ENCODE results near the gene BSND.

The BSND gene

DNA sequence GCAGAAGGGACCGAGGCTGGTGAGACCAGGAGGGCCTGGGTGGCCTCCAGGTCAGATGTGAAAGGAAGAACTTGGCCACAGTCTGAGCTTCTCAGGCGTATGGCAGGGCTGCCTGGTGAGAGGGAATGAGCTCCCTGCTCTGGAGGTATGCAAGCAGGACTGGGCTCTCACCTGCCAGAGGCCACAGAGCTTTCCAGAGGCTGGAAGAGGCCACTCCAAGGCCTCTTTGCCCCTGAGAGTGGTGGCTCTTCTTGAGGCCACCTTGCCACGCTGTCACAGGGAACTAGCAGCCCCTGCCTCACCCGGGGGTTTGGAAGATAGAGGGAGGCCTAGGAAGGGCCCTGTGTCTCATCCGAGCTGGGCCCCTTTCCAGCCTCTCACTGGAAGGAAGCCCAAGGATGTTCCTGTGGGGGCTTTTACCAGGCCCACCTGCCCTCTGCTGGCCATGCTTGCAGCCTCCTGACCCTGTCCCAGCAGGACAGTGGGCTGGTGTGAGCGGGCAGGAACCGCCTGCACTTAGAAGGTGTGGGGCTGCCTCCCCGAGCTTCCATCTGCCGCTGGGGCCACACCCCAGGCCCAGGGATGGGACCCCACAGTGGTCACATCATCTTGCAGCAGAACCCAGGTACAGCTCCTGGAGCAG is 50.7 kb downstream of the BSND start:
- DNase-seq = no peak

DNA sequence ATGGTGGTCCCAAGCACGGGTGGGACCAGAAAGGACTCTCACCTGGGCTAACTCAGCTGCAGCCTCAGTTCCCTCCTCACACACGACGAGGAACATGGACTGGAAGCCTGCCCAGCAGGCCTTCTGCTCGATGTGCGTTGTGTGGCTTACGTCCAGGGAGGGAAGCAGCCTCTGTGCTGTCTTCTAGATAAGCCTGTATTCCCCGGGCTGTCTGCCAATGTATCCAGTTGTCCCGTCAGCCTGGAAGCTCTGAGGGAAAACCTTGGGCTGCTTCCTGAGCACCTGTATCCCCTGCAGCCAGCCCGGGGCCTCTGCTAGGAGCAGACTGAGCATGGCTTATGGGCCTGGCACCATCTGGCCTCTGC is 51.2 kb downstream of the BSND start:
- DNase-seq = peak; percentile 63

DNA sequence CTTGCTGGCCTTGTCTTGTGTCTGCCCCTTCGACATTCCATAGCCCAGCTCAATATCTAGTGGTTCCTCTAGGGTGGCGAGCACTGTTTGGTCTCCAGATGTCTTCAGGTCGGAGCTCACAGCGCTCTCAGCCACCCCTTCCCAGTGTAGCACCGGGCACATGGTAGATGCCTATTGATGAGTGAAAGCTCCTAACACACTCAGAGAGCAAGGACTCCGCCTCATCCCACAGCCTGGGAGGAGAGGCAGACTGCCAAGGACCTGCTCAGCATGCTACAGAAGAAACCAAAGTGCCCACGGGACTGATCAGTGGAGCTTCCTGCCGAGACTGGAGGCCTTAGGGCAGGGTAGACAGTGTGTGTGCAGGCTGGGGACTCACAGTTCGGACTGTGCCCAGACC is 51.5 kb downstream of the BSND start:
- DNase-seq = no peak

DNA sequence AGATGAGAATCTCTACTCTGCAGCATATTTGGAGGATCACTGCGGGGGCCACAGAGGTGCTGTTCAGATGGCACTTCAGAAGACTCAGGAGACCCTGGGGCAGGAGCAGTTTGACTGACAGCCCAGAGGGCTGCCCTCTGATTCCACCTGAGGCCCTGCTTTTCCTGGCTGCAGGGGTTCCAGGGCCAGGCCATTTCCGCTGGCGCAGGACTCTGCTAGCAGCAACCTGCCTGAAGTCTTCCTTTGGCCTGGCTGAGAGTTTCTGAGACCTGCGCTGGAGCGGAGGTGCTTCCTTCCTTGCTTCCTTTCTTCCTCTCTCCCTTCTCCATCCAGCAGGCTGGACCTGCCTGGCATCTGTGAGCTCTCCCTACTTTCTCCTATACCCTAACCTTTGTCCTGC is 52.4 kb downstream of the BSND start:
- no peak for DNase-seq

DNA sequence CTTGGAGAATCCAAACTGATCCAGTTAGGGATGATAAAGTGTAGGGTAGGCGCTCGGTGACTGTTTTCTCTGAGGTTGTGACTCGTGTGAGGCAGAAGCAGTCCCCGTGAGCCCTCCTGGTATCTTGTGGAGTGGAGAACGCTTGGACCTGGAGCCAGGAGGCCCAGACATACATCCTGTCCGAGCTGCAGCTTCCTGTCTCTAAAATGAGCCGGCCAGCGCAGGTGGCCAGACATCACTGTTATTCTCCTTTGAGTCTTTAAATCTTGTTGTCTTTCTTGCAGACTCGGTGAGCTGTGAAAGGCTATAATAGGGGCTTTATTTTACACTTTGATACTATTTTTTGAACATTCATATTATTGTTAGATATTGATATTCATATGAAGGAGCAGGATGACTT is 52.9 kb downstream of the BSND start:
- no peak for DNase-seq

DNA sequence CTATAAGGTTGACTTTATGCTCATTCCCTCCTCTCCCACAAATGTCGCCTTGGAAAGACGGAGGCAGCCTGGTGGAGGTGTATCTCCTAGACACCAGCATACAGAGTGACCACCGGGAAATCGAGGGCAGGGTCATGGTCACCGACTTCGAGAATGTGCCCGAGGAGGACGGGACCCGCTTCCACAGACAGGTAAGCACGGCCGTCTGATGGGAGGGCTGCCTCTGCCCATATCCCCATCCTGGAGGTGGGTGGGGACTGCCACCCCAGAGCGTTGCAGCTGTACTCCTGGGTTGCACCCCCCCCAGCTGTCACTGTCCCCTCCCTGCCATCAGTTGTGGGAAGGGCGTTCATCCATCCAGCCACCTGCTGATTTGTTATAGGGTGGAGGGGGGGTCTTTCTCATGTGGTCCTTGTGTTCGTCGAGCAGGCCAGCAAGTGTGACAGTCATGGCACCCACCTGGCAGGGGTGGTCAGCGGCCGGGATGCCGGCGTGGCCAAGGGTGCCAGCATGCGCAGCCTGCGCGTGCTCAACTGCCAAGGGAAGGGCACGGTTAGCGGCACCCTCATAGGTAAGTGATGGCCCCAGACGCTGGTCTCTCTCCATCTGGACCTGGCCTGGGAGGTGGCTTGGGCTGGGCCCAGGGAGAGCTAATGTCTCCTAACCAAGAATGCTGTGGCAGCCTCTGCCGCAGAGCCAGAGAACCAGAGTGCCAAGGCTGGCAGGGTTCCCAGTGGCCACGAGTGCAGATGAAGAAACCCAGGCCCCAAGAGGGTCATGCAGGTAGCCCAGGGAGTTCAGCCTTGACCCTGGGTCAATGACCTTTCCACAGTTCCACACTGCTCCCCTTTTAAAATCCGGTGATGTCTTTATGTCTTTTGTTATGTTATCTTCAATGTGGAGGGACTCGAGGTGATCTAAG is 53.7 kb downstream of the BSND start:
- DNase-seq = no peak

DNA sequence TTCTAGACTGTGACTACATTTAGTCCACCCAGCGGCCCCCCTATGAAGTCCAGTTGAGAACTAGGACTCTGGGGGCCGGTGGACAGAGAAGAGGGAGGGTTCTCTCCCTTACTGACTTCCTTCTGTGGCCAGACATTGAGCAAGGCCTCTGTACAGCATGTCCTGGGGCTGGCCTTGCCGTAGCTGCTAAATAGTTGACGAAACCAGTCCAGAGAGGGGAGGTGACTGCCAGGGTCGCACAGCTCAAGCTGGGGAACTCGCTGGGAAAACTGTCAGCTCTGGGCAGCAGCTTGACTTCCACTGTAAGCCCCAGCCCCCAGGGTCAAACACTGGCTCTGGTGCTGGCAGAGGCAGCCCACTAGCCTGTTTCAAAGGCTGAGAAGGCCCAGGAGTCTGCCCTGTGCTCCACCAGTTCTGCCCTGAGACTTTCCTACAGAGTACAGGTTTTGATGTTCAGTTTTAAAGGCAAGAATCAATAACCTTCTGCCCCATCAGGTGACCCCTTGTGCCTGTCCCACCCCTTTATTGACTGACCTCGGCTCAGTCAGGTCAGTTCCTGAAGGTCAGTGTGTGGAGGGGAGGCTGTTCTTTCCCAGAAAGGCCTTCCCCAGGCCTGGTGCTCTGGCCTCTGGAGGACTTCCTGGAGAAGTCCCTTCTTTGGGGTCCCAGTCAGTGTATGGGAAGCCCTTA is 54.7 kb downstream of the BSND start:
- no peak for DNase-seq

DNA sequence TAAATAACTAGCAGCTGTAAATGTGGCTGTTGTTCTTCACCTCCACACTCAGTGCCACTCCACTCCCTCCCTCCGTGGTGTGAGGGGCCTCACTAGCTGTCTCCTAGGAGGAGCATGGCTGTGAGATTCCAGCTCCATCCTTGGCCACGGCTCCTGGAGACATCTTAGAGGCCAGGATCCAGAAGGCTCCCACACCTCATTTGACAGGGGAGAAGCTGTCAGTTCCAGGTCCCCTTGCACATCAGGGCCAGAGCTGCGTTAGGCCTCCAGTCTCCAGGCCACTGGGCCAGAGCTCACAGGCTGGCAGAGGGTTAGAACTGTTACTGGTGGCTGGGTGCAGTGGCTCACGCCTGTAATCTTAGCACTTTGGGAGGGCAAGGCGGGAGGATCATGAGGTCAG is 55.7 kb downstream of the BSND start:
- no peak for DNase-seq

DNA sequence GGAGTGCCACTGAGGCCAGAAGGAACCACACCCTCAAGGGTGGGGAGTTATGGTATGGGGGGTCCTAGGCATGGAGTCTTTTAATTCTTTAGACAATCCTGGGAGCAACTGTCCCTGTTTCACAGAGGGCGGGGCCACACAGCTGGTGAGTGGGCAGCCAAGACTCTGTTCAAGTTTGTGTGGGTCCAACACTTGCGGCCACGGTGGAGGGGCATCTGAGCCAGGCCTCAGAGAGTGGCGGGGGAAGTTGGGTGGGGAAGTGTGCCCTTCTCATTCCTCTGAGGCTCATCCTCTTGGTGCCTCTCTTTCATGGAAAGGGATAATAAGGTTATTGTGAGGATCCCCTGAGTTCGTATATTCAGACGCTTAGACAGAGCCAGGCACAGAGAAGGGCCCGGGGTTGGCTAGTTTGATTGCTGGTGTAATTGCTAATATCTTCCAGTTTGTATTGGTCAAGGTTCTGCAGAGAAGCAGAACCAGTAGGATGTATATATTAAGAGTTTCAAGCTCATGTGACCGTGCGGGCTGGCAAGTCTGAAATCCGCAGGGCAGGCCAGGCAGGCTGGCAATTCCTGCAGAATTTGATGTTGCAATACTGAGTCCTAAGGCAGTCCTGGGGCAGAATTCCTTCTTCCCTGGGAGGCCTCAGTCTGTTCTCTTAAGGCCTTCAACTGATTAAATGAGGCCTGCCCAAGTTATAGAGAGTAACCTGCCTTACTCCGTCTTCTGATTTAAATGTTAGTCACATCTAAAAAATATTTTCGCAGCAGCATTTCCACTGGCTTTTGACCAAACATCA is 56.5 kb downstream of the BSND start:
- no peak for DNase-seq

DNA sequence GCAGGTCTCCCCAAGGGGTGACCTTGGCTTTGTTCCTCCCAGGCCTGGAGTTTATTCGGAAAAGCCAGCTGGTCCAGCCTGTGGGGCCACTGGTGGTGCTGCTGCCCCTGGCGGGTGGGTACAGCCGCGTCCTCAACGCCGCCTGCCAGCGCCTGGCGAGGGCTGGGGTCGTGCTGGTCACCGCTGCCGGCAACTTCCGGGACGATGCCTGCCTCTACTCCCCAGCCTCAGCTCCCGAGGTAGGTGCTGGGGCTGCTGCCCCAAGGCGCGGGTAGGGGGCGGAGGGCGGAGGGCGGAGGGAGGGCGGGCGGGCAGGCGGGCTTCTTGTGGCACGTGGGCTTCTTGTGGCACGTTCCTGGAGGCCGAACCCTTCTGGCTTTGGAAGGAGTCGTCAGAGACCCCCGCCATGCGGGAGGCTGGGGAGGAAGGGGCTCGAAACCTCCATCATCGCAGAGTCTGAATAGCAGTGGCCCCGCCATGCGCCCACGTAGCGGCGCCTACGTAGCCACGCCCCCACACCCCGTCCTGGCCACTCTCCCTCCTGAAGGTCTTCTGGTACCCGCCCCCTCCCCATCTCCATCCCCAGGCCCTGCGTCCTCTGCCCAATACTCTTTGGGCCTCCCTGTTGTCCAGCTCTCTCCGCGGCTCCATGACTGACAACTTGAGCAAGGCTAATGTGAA is 57.4 kb downstream of the BSND start:
- no peak for DNase-seq

DNA sequence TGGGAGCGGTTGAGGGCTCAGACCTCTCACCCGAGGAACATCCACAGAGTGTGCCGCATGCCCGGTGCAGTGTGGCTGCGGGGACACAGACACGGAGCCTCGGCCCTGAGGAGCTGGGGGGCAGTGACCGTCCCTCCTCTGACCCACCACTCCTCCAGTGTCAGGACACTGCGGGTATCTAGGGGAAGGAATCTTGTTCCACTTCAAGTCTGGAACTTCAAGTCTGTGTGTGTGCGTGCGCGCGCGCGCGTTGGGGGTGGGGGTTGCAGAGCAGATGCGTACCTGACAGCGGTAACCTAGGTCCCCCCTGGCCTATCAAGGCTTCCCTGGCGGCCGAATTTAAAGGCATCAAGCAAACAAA is 57.9 kb downstream of the BSND start:
- DNase-seq = no peak

DNA sequence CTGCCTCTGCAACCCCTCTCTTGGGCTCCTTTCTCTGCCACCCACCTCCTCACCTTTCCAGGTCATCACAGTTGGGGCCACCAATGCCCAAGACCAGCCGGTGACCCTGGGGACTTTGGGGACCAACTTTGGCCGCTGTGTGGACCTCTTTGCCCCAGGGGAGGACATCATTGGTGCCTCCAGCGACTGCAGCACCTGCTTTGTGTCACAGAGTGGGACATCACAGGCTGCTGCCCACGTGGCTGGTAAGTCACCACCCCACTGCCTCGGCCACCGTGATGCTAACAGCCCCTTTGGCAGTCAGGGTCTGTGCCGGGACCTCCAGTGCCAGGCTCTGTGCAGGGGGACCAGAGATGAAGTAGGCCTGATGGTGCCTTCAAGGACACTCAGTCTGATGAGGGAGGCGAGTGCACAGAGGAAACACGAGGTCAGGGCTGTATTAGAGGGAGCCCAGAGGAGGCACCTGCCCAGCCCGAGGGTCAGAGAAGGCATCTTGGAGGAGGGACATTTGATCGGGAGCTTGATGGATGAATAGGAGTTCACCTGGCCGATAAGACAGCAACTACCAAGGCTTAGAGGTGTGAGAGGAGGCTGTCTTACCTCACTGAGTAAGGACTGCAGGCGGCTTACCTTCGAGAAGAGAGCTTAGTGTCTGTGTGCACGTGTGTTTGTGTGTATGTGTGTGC is 58.7 kb downstream of the BSND start:
- no peak for DNase-seq

DNA sequence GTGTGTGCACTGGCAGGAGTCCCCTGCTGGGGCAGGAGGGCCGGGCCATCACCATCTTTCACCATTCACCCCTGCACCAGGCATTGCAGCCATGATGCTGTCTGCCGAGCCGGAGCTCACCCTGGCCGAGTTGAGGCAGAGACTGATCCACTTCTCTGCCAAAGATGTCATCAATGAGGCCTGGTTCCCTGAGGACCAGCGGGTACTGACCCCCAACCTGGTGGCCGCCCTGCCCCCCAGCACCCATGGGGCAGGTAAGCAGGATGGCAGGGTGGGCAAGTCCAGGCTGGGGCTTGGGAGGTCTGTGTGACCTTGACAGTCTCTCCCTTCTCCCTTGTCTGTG is 59.2 kb downstream of the BSND start:
- DNase-seq = no peak

DNA sequence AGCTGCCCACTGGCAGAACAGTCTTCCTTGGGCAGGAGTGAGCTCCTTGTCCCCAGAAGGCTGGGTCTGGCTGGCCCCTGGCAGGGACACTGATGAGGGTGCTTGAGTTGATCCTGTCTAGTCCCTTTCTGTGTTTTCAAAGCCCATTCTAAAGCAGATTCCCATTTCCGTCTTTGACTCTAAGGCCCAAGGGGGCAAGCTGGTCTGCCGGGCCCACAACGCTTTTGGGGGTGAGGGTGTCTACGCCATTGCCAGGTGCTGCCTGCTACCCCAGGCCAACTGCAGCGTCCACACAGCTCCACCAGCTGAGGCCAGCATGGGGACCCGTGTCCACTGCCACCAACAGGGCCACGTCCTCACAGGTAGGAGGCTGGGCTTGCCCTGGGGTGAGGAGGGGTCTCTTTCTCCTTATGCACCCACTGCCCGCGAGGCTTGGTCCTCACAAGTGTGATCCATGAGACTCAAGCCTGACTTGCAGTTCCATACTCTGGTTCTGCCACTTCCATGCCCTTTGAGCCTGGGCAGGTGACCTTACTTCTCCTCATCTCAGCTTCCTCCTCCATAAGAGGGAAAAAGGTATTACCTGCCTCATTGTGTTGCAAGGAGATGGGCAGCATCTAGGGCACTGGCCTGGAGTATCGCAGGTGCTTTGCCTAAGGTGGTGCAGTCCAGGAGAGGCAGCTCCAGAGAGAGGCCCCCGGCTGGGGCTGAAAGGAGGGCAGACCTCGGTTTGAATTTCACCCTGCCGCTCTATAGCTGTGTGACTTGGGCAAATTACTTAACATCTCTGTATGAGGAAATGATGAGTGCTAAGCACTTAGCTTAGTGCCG is 60.8 kb downstream of the BSND start:
- no peak for DNase-seq

DNA sequence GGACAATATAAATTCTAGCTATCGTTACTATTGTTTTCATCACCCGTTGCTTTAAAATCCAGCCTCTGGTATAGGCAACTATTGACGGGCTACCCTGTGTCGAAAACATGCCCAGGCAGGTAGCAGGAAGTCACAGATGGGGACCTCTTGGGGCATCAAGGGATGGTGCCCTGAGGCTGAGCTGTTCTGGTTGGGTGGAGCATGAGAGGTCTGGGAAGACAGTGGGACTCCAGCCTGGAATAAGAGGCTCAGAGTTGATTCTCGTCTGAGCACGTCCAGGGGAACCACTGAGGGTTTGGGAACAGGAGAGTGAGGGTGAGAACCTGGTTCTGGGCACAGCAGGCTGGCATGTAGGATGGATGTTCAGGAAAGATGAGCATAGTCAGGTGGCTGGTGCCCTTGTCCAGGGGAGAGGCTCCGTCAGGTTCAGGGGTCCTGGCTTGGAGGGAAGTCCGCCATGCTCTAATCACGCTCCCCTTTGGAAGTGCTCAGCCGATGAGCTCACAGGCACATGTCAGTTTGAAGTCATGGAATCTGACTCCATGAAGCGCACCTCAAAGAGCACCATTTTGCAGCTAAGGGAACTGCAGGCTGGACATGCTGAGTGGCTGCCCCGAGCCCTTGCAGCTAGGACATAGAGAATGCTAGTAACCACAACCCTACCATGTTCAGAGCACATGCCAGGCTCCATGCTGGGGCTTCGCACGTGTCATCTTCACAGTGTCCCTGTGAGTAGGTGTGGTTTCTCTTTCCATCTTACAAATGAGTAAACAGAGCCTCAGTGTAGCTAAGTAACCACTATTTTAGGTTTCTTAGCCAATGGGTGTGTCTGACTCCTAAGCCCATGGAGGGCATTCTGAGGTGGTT is 61.6 kb downstream of the BSND start:
- no peak for DNase-seq

DNA sequence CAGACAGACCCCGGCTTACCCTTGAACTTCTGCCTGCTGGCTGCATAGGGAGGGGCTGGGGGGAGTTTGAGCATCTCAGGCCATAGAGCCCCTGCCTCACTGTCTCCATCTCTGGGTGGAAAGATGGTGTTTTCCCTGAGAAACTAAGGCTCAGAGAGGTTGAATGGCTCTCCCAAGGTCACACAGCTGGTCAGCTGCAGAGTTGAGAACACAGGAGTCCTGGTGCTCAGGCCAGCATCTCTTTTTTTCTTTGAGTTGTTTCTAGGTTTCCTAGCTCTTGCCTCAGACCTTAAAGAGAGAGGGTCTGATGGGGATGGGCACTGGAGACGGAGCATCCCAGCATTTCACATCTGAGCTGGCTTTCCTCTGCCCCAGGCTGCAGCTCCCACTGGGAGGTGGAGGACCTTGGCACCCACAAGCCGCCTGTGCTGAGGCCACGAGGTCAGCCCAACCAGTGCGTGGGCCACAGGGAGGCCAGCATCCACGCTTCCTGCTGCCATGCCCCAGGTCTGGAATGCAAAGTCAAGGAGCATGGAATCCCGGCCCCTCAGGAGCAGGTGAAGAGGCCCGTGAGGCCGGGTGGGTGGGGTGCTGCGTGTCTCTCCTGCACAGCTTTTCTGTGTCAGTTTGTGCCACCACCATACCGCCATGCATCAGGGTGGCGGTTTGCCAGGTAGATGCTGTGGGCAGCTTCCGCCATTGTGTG is 62.4 kb downstream of the BSND start:
- DNase-seq = no peak

All from right hindlimb (tissue), 1 donor.